Right lobe of liver (tissue), 4 donors: ENCODE results near the gene C1orf53.
"Not testable (repeated sequence)": the region's sequence is repeated elsewhere in the genome, so short reads cannot be mapped to it uniquely, and the experiment has no call there.

ENCODE experiments used
- POLR2A ChIP-seq: fragments of 450-650 bp; IDR thresholded peaks from one replicate; pipeline ENCODE4 v1.6.1; 2017; ENCODE audit warnings: antibody characterized with exemption, mild to moderate bottlenecking
- TF ChIP-seq, protein P1 (sequence below), 4 donors: fragments of 200-600 bp in 3 of 4; fragments of 450-650 bp in 1 of 4; IDR thresholded peaks; one replicate each; pipeline versions ENCODE4 v1.5.1 to v1.8.0; 2016 to 2022; ENCODE audit warnings: antibody characterized with exemption in 4 of 4, mild to moderate bottlenecking in 2 of 4
- donor health status: DM: no; HTN: no; CAD: no.
- donor health status: DM: no; HTN: no; CAD: no.
- donor health status: DM: no; HTN: yes; CAD: no.

DNA sequence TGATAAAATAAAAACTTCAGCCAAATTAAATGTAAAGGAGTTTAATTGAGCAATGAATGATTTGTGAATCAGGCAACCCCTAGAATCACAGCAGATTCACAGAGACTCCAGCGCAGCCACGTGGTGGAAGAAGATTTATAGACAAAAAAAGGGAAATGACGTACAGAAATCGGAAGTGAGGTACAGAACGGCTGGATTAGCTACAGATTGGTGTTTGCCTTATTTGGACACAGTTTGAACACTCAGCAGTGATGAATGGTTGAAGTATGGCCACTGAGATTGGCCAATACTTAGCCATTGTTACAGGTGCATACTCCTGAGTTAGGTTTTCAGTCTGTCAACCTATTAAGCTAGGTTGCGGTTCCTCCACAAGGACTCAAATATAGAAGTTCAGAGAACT lies 51.0 kb downstream of the C1orf53 start:
- TF ChIP-seq, protein P1, sequence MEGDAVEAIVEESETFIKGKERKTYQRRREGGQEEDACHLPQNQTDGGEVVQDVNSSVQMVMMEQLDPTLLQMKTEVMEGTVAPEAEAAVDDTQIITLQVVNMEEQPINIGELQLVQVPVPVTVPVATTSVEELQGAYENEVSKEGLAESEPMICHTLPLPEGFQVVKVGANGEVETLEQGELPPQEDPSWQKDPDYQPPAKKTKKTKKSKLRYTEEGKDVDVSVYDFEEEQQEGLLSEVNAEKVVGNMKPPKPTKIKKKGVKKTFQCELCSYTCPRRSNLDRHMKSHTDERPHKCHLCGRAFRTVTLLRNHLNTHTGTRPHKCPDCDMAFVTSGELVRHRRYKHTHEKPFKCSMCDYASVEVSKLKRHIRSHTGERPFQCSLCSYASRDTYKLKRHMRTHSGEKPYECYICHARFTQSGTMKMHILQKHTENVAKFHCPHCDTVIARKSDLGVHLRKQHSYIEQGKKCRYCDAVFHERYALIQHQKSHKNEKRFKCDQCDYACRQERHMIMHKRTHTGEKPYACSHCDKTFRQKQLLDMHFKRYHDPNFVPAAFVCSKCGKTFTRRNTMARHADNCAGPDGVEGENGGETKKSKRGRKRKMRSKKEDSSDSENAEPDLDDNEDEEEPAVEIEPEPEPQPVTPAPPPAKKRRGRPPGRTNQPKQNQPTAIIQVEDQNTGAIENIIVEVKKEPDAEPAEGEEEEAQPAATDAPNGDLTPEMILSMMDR (IDR thresholded peaks at IDR 0.05), result not testable (repeated sequence)
- not testable (repeated sequence) for TF ChIP-seq POLR2A
